ENCODE data around the gene CACNA1S.

Gene CACNA1S

DNA sequence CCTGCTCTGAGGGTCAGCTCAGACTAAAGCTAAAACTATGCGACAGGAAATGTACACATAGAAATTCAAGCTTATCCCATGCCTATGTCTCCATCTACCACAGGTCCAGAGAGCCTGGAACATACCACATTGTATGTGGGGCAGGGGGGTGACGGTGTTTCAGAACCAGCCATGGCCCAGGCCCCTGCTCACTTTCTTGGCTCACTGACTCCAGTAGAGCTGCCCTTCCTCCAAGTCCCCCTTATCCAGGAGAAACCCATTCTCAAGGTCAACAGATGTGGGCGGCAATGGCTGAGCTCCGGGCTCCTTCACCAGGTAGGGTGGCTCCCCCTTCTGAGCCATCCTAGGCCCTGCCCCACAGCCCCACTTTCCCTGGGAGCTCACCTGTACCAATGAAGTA is 21.0 kb downstream of the CACNA1S start:
- DNase-seq, result no peak

DNA sequence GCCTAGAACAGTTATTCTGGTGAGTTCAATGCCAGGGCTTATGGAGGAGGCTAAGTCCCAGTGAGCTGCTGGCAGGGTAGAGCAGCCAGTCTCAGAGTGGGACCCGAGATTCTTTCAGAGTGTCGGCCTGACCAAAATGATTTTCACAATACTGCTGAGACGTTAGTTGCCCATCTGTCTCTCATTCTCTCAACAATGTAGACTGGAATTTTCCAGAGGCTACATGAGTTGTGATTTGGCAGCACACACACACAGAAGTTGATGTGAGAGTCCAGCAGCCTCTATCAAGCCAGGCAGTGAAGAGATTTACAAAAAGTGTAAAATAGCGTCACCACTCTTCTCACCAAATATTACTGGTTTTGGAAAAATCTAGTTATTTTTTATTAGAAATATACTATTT is 21.7 kb downstream of the CACNA1S start:
- DNase-seq, result no peak

DNA sequence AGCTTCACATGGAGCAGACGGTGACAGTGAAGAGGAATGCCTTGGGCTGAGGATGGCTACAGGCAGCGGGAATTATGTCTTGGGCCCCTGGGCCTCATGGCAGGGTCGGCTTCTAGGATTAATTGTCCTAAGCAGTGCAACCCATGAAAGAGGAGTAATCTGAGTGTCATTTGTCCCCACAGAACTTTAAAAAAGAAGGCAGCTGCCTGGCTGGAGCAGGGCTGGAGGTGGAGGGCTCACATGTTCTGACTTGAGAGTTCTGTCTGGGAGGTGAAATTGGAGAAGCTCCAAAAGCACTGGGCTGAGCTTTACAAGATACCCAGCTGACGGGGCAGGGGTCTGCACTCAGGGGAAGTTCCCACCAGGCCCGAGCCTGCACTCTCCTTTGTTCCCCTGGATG is 22.6 kb downstream of the CACNA1S start:
- no peak for DNase-seq

DNA sequence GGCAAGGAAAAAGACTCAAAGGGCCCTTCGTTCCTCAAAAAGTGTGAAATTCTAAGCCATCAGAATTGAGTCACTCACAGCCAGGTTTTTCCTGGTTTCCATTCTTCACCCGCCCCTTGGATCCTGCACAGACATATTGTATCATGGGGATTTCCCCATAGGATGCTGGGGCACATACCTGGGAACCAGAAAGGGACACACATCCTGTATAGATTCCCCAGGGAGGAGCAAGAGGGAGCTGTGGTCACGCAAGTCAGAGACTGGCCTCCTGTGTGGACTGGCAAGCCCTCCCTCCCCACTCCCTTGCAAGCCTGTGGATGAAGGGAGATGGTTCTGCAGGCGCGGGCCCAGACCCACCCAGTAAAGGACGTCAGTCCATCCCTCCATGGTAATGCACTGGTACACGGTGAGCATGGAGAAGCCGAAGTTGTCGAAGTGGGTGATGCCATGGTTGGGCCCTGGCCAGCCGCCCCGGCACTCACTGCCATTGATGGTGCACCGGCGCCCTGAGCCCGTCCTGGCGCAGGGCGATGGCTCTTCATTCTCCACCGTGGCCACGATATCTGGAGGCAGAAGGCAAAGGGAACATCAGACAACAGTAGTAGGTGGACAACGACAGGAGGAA is 23.2 kb downstream of the CACNA1S start:
- DNase-seq, result no peak

DNA sequence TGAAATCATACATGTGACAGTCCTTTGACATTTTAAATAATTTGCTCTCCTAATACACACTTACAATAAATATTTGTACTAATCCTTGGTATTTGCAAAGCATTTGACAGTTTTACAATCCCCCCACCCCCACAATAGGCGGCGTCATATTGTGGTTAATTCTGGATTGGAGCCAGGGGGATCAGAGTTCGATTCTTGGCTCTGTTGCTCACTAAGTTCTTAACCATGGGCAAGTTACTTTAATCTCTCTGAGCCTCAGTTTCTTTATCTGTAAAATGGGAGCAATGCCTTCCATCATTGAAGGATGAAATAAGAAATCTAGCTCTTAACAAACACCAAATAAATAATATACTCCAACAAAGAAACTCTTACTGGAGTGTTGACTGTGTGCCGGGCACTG is 23.8 kb downstream of the CACNA1S start:
- no peak for DNase-seq

DNA sequence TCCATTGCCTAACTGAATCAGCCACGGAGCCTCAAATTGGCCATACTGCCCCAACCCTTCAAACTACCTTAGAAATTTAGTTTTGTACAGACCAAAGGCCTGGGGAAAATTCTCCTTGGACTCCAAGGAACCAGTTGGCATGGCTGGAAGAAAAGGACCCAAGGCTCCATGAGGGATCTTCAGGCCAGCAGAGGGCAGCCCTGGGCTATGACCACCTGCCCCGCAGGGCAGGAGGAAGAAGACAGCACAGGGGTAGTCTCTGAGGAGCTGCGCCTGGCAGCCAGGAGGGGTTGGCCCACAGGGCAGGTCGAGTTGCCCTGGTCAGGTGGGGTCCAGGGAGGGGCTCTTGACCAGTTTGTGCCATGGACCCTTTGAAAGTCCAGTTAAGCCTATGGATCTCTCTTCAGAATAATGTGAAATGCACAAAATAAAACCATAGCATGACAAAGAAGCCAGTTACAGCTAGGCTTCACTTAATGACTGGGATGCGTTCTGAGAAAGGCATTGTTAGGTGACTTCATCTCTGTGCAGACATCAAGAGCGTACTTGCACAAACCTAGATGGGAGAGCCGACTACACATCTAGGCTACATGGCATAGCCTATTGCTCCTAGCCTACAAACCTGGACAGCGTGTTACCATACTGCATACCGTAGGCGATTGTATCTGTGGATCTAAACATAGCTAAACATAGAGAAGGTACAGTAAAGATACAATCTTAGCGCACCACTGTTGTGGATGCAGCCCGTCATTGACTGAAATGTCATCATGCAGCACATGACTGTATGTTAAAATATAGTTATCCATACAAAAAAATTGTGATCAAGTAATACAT is 26.1 kb downstream of the CACNA1S start:
- DNase-seq, result peak; percentile 18

DNA sequence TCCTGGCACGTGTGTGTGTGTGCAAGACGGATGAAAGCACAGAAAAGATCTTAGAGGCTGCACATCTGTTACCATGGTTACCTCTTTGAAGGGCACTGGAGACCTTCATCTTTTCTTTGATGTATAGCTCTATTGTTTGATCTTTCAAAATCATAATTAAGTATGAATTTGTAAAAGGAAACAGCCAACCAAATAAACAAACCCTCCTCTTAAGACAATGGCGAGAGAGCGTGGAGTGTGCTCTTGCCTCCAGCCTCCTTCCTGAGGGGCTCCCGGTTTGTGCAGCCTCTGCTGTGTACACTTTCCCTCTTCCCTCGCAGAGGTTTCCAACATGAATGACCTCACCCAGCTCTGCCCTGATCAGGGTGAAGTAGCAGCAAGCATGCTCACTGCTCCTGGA is 27.9 kb downstream of the CACNA1S start:
- no peak for DNase-seq

DNA sequence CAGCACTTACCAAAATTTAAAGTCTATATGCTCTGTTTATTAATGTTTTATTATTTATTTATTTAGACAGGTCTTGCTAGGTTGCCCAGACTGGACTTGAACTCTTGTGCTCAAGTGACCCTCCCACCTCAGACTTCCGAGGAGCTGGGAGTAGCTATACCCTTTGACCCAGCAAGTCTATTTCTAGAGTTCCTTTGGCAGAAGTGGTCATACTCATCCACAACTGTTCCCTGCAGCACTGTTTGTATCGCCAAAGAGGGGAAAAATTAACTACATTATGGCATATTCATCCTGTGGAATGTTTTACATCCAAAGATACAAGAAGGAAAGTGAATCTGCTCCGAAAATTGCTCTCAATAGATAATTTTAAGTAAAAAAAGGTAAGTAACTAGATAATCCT is 28.5 kb downstream of the CACNA1S start:
- DNase-seq, result no peak

DNA sequence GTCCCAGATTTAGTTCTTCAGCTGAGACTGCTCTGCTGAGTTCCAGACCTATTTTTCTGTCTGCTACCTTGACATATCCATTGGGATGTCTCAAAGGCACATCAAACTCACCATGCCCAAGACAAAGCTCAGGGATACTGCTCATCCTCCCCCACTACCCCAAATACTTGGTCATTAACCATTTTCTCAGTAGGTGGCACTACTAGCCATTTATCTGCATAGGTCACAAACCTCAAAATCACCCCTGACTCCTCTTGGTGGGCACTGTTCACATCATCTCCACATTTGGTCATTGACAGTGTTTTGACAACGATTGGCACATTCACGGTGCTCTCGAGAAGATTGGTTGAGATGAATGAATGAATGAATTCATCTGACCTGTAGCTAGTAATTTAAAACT is 32.1 kb downstream of the CACNA1S start:
- DNase-seq, result no peak

DNA sequence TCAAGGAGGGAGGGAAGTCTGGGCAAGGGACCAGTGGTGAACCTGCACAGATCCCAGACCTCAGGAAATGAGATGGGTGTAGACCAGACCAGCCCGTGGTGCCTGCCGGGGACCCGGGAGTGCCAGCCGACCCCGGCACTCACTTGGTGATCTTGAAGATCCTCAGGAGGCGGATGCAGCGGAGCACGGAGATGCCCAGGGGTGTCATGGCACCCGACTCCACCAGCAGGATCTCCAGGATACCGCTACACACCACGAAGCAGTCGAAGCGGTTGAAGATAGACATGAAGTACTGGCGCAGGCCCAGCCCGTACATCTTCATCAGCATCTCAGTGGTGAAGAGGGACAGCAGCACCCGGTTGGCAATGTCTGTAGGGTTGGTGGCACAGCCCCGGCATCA is 34.5 kb downstream of the CACNA1S start:
- DNase-seq, result no peak

DNA sequence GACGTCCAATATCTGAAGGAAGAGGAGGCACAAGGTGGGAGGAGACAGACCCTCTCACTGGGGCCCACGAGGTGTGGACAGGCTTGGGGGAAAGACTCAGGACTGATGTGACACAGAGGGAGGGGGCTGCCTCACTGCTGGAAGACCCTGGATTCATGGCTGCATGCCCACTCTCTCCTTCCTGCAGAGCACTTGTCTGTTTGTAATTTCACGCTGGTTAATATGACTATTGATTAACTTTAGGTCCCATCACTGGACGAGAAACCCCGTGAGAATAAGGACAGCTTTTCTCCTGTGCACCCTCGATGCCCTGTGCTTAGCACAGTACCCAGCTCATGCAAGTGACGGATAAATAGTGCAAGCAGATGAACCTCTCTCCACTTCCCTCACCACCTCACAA is 35.1 kb downstream of the CACNA1S start:
- no peak for DNase-seq

DNA sequence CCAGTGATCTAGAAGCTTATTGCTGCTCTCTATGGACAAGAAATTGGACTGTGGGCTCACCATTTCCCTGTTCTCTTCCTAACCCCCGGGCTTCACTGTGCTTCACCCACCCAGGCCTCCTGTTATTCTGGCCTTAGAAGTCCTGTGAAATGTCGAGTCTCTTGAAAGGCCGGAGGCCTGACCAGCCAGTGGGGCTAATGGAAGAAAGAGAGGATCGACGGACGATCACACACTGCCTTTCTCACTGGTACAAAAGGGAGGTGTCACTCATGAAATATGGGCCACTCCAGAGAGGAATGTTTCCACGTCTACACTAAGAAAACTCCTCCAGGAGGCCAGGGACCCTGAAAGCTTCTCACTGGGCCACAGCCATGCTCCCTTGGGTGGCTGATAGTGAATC is 36.1 kb downstream of the CACNA1S start:
- DNase-seq, result no peak

DNA sequence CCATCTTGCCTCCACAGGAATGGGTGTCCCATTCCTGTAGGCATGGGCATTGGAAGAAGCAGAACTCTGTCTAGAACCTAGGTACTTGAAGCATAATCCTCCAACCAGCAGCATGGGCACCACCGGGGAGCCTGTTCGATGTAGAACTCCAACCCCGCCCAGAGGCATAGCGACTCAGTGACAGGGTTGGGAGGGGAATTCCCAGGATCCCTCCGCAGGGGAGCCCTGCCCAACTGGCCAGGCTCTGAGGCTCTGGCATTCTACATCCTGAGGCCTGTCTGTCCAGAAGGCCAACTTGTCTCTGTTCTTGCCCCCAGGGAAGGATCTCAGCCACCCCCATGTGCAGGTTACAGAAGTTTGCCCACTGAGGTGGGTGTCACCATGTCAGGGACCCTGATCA is 38.2 kb downstream of the CACNA1S start:
- DNase-seq, result no peak

DNA sequence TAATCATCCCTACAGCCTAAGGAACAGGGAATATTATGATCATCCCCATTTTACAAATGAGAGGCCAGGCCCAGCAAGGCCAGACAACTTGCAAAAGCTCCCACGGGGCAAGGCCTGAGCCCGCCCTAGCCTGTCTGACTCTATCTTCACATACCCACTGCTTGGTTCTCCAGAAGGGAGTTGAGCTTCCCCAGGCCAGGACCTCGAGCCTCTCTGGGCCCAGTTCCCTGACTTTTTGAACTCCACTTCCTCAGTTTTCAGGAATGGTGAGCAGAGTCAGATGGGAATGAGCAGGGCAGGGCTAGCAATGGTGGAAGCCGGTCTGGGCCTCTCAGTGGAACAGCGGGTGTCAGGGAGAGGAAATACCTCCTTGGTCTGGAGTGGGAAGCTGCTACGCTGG is 39.3 kb downstream of the CACNA1S start:
- no peak for DNase-seq

DNA sequence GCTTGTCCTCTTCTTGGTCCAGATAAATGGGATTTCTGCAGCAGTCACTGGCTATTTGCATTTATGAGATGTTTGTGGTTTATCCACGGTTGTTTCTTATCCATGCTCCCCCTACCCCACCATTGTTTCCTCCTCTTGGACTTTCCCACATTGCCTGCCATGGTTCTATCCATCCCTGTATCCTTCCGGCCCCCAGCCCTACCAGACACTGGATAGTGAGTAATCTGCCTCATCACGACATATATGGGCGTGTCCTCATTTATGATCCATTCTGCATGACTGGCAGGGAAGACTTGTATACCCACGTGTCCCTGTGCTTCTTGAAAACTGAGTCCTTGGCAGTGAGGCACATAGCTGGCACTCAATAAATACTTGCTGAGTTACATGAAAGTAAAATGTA is 40.1 kb downstream of the CACNA1S start:
- DNase-seq, result no peak

DNA sequence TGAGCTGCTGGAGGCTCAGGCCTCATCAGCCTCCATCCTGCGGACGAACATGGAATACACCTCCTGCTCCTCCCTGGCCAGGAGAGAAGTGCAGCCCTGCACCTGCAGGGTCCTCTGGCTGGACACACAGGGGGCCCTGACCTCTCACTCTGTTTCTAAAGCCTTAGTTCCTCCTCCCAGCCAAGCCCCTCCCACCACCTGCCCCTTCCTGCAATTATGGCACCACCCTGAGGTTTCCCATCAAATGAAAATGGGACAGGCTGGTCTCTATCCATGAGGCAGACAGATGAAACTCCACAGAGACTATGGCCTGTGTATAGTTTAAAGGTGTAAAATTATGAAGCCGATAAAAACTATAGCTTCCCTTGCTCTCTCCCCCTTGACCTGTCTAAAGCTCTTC is 42.6 kb downstream of the CACNA1S start:
- no peak for DNase-seq

DNA sequence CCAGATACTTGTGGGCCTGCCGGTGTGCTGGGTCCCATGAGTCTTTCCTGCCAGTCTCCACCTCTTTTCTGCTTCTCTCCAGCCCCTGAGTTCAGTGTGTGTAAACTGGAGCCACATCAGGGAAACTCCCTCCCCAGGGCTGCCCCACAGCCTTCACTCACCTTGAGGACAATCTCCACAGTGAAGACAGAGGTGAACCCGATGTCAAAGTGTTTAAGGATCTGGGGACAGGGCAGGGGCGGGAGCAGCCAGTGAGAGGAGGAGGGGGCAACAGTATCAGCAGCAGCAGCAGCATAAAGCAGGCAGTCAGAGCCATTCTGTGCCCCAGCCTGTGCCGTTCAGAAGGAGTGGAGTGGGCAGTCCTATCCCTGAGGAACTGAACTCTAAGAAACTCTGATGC is 43.2 kb downstream of the CACNA1S start:
- no peak for DNase-seq

DNA sequence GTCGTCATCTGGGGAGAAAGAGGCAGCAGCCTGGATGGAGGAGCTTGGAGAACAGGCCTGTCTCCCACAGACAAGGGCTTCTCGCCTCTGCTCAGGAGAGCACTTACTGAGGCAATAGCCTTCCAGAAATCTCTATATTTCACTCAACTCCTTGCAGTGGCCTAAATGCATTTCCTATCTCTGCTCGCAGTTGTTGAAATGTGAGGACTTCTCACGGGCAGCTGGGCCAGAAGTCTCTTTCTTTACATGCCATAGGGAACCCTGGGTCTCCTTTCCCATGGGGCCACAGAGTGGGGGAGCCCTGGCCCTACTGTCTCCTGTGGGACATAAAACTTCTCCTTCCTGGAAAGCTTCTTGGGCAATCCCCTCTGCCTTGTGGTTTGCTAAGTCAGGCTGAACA is 45.2 kb downstream of the CACNA1S start:
- no peak for DNase-seq

DNA sequence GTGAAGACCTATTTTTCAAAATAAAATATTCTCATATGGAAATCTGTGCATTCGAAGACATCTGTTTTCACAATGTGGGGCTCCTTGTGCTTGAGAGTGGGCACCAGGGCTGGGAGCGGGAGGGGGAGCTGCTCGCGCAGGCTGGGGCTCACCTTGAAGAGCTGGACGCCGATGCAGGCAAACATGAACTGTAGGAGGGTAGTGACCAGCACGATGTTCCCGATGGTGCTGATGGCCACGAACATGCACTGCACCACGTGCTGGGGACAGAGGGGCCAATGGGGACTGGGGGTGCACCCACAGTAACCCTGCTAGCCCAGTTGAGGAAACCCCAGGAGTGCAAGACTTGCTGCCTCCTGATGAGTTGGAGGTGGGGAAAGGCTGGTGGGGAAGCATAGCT is 46.5 kb downstream of the CACNA1S start:
- no peak for DNase-seq

DNA sequence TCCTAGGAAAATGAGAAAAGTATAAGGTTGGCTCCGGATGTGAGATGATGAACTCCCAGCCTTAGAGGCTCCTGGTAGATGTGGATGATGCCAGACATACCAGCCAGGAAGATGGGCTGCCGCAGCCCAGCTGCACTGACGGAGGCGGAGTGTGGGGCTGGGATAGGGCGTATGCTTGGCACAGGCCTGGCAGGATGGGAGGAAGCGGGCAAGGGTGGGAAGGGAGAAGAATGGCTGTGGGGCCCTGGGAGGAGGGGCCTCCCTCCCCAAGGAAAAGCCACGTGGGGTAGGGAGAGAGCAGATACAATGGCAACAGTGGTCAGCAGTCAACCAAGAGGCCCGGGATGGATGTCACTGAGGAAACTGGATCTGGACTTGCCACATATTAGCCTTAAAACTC is 47.4 kb downstream of the CACNA1S start:
- DNase-seq, result no peak

DNA sequence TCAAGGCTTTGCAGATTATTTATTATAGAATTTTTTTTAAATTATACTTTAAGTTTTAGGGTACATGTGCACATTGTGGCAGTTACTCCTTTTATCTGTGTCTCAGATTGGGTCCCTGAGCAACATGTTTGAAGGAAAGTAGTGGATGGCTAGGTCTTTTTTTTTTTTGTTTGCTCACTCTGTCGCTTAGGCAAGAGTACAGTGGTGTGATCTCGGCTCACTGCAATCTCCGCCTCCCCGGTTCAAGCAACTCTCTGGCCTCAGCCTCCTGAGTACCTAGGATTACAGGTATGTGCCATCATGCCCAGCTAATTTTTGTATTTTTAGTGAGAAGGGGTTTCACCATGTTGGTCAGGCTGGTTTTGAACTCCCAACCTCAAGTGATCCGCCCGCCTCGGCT is 49.1 kb downstream of the CACNA1S start:
- DNase-seq, result no peak

DNA sequence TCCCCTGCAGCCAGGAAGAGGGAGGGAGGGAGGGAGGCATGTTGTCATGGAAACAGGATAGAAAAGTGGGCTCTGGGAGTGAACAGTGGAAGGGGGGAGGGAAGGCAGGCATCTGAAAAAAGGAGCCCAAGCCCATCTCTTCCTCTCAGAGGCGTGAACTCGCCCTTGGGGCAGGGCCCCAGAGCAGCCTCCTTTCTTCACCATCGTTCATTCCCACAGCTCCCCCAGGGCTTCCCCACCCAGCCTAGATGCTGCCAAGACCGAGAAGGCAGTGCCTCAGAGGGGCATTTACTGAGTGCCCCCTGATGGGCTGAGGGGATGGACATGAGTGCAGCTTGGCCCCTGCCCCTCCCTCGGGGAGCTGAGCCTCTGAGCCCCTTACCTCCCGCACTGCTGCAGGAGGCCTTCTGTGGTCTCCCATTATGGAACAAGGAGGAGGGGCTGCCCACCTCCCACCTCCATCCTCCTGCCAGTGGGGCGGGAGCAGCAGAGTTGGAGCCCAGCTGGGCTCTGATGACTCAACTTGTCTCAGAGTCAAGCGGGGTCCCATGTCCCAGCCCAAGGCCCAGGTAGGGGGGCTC is 49.6 kb downstream of the CACNA1S start:
- no peak for DNase-seq

DNA sequence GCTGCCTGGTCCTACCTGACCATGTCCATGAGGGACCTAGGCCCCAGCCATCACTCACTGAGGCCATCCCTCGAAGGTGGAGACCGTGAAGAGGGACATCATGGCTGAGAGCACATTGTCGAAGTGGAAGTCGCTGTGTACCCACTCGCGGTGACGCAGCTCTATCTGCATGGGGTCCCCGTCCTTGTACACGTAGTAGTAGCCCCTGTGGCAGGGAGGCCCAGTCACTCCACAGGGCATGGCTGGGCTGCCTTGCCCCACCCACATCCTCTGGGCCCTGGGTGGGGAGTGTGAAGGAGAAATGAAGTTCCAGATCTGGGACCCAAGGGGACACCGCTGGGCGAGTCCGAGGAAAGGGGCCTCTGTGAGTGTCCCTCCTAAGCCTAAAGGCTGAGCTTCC is 50.3 kb downstream of the CACNA1S start:
- DNase-seq, result no peak

DNA sequence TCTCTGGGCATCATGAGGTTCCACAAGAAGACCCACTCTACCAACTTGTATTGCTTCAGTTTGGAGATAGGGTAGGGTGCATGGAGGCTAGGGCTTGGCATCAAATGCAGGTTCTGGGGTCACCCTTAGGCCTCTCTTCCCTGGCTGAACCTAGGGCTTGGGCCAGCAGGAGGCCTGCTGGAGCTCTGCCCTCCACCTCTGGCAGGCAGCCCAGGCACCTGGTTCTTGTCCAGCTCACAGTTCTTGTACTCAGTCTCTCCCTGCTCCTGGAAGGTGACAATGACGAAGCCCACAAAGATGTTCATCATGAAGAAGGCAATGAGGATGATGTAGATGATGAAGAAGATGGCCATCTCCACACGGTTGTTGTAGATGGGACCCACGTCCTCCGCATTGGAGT is 51.2 kb downstream of the CACNA1S start:
- no peak for DNase-seq

DNA sequence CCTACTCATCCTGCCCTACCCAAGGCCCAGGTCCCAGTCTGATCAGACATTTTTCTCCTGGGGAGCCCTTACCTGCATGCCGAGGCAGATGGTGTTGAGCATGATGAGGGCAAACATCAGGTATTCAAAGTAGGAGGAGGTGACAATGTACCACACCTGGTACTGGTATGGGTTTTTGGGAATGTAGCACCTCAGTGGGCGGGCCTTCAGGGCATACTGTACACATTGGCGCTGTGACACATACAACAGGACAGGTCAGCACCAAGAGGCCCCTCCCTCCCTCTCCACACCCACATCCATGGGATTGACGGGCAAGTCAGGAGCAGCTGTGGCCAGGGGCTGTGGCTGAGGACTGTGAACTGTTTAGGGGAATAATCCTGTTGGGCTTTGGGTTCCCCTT is 51.6 kb downstream of the CACNA1S start:
- DNase-seq, result no peak

Measured in T-helper 9 cell (primary cell).